Measurements from ENCODE around the gene ARSG. TPM values are rescaled to one million over a fixed set of nuclear protein-coding genes. Genes with fewer than 3 reads are reported as not detected.
"Not testable (repeated sequence)": the region's sequence is repeated elsewhere in the genome, so short reads cannot be mapped to it uniquely, and the experiment has no call there.

The ARSG gene
- total RNA-seq, 1 donor from 2014 or later: 7.4 TPM

- Mint-ChIP-seq H3K4me1 (ENCODE audit: low read depth) (peaks cover 13% of the 10 kb centered on the region), H3K4me3 (ENCODE audit: unreplicated experiment) (no peak overlapping the region), H3K27ac (ENCODE audit: unreplicated experiment) (peak overlapping the region; percentile 37), H3K9me3 (ENCODE audit: low read depth) (no peaks in the 10 kb centered on the region), H3K36me3 (ENCODE audit: low read depth) (no peaks in the 10 kb centered on the region), H3K27me3 (ENCODE audit: low read depth) (no peaks in the 10 kb centered on the region)
- TF ChIP-seq CTCF (IDR thresholded peaks at IDR 0.05): no peak
- no peak for DNase-seq (ENCODE audit: low spot score)
Measured at GRCh38 chr17:68302666-68303065, 11.4 kb downstream of the ARSG start.

GRCh38 chr17:68304706-68305105 lies 13.4 kb downstream of the ARSG start:
- no peaks in the 10 kb centered on the region for H3K27me3 Mint-ChIP-seq (ENCODE audit: low read depth)
- H3K4me3 Mint-ChIP-seq (ENCODE audit: unreplicated experiment): no peak overlapping the region
- H3K27ac Mint-ChIP-seq (ENCODE audit: unreplicated experiment): no peak overlapping the region
- H3K4me1 Mint-ChIP-seq (ENCODE audit: low read depth): peaks cover 13% of the 10 kb centered on the region
- DNase-seq (ENCODE audit: low spot score): no peak
- no peak for TF ChIP-seq CTCF (IDR thresholded peaks at IDR 0.05)
- H3K36me3 Mint-ChIP-seq (ENCODE audit: low read depth): no peaks in the 10 kb centered on the region
- H3K9me3 Mint-ChIP-seq (ENCODE audit: low read depth): no peaks in the 10 kb centered on the region

GRCh38 chr17:68305142-68305541 lies 13.8 kb downstream of the ARSG start:
- Mint-ChIP-seq H3K36me3 (ENCODE audit: low read depth) (no peaks in the 10 kb centered on the region), H3K27me3 (ENCODE audit: low read depth) (no peaks in the 10 kb centered on the region), H3K9me3 (ENCODE audit: low read depth) (no peaks in the 10 kb centered on the region), H3K4me1 (ENCODE audit: low read depth) (peaks cover 13% of the 10 kb centered on the region), H3K4me3 (ENCODE audit: unreplicated experiment) (no peak overlapping the region), H3K27ac (ENCODE audit: unreplicated experiment) (no peak overlapping the region)
- DNase-seq (ENCODE audit: low spot score): no peak
- TF ChIP-seq CTCF (IDR thresholded peaks at IDR 0.05): no peak

- Mint-ChIP-seq H3K27me3 (ENCODE audit: low read depth) (no peaks in the 10 kb centered on the region), H3K4me3 (ENCODE audit: unreplicated experiment) (no peak overlapping the region), H3K36me3 (ENCODE audit: low read depth) (peaks cover 2% of the 10 kb centered on the region), H3K9me3 (ENCODE audit: low read depth) (no peaks in the 10 kb centered on the region), H3K27ac (ENCODE audit: unreplicated experiment) (no peak overlapping the region), H3K4me1 (ENCODE audit: low read depth) (peaks cover 9% of the 10 kb centered on the region)
- no peak for DNase-seq (ENCODE audit: low spot score)
- TF ChIP-seq CTCF (IDR thresholded peaks at IDR 0.05): no peak
Measured at GRCh38 chr17:68306819-68307218, 15.5 kb downstream of the ARSG start.

- TF ChIP-seq CTCF (IDR thresholded peaks at IDR 0.05): no peak
- peaks cover 2% of the 10 kb centered on the region for H3K36me3 Mint-ChIP-seq (ENCODE audit: low read depth)
- no peak overlapping the region for H3K4me3 Mint-ChIP-seq (ENCODE audit: unreplicated experiment)
- H3K27ac Mint-ChIP-seq (ENCODE audit: unreplicated experiment): no peak overlapping the region
- H3K27me3 Mint-ChIP-seq (ENCODE audit: low read depth): no peaks in the 10 kb centered on the region
- H3K9me3 Mint-ChIP-seq (ENCODE audit: low read depth): no peaks in the 10 kb centered on the region
- no peak for DNase-seq (ENCODE audit: low spot score)
- peaks cover 4% of the 10 kb centered on the region for H3K4me1 Mint-ChIP-seq (ENCODE audit: low read depth)
Measured at GRCh38 chr17:68307443-68307842, 16.1 kb downstream of the ARSG start.

GRCh38 chr17:68308486-68308885 lies 17.2 kb downstream of the ARSG start:
- H3K36me3 Mint-ChIP-seq (ENCODE audit: low read depth); H3K4me1 Mint-ChIP-seq (ENCODE audit: low read depth); H3K9me3 Mint-ChIP-seq (ENCODE audit: low read depth); H3K27ac Mint-ChIP-seq (ENCODE audit: unreplicated experiment); H3K27me3 Mint-ChIP-seq (ENCODE audit: low read depth); DNase-seq (ENCODE audit: low spot score); H3K4me3 Mint-ChIP-seq (ENCODE audit: unreplicated experiment): not testable (repeated sequence)

- DNase-seq (ENCODE audit: low spot score); H3K27ac Mint-ChIP-seq (ENCODE audit: unreplicated experiment); H3K36me3 Mint-ChIP-seq (ENCODE audit: low read depth); H3K9me3 Mint-ChIP-seq (ENCODE audit: low read depth); H3K4me1 Mint-ChIP-seq (ENCODE audit: low read depth); H3K4me3 Mint-ChIP-seq (ENCODE audit: unreplicated experiment); H3K27me3 Mint-ChIP-seq (ENCODE audit: low read depth): not testable (repeated sequence)
Measured at GRCh38 chr17:68309066-68309670, 17.9 kb downstream of the ARSG start.

Measured in chondrocyte (in vitro differentiated cells).